Neutrophil (primary cell): Measurements from ENCODE around the gene NR3C1.

Experiments used
- H3K27ac ChIP-seq: fragments of 200-600 bp; sonication (generic); 2 replicates; pipeline ENCODE4 v1.5.1; 2016; ENCODE audit warnings: mild to moderate bottlenecking, moderate library complexity
- H3K27me3 ChIP-seq: fragments of 200-600 bp; sonication (generic); 2 replicates; pipeline ENCODE4 v1.6.0; 2016; ENCODE audit warnings: mild to moderate bottlenecking
- H3K36me3 ChIP-seq: fragments of 200-600 bp; sonication (generic); 2 replicates; pipeline ENCODE4 v1.5.1; 2017
- H3K4me1 ChIP-seq, 2 experiments: fragments of 200-600 bp in 1 of 2; sonication (generic) in 1 of 2; 1 replicate in 1 of 2; 2 replicates in 1 of 2; pipeline versions ENCODE4 v1.5.1 to v1.6.1; 2013 to 2016; ENCODE audit warnings: low read depth in 1 of 2, low read length in 1 of 2, mild to moderate bottlenecking in 1 of 2, moderate library complexity in 1 of 2; ENCODE audit not compliant: control insufficient read depth in 1 of 2, insufficient read depth in 1 of 2
- H3K4me3 ChIP-seq, 2 experiments: fragments of 200-600 bp in 1 of 2; sonication (generic) in 1 of 2; 1 replicate in 1 of 2; 2 replicates in 1 of 2; pipeline ENCODE4 v1.5.1; 2013 to 2016; ENCODE audit warnings: low read depth in 1 of 2, low read length in 1 of 2, mild to moderate bottlenecking in 1 of 2, moderate library complexity in 1 of 2
- H3K9me3 ChIP-seq: fragments of 200-600 bp; sonication (generic); 2 replicates; pipeline ENCODE4 v1.5.1; 2016
- CTCF ChIP-seq: fragments of 200-600 bp; sonication (generic); IDR thresholded peaks from 2 replicates; pipeline ENCODE4 v1.5.1; 2016; ENCODE audit warnings: antibody characterized with exemption

The NR3C1 gene

GRCh38 chr5:143343042-143343441 is 60.4 kb downstream of the NR3C1 start:
- Histone ChIP-seq H3K4me3 (no peak overlapping the region), H3K27ac (no peak overlapping the region), H3K27me3 (no peaks in the 10 kb centered on the region), H3K4me1 (peaks cover 21 to 31% of the 10 kb centered on the region in 2 experiments), H3K36me3 (peaks cover 3% of the 10 kb centered on the region), H3K9me3 (no peaks in the 10 kb centered on the region)
- TF ChIP-seq CTCF, result no peak

GRCh38 chr5:143342607-143343006 is 60.9 kb downstream of the NR3C1 start:
- H3K27me3 ChIP-seq, result no peaks in the 10 kb centered on the region
- H3K9me3 ChIP-seq, result no peaks in the 10 kb centered on the region
- no peak overlapping the region for H3K4me3 ChIP-seq
- TF ChIP-seq CTCF, result no peak
- peaks cover 18 to 27% of the 10 kb centered on the region in 2 experiments for H3K4me1 ChIP-seq
- H3K36me3 ChIP-seq, result peaks cover 3% of the 10 kb centered on the region
- no peak overlapping the region for H3K27ac ChIP-seq

- Histone ChIP-seq H3K9me3 (no peaks in the 10 kb centered on the region), H3K36me3 (peaks cover 3% of the 10 kb centered on the region), H3K4me1 (peaks cover 11 to 21% of the 10 kb centered on the region in 2 experiments), H3K27ac (no peak overlapping the region), H3K4me3 (no peak overlapping the region), H3K27me3 (no peaks in the 10 kb centered on the region)
- TF ChIP-seq CTCF, result no peak
These were observed 61.5 kb downstream of the NR3C1 start for GRCh38 chr5:143341807-143342570.

GRCh38 chr5:143340891-143341685 is 62.4 kb downstream of the NR3C1 start:
- Histone ChIP-seq H3K27me3 (no peaks in the 10 kb centered on the region), H3K27ac (no peak overlapping the region), H3K4me1 (peaks cover 2 to 12% of the 10 kb centered on the region in 2 experiments), H3K36me3 (peaks cover 3% of the 10 kb centered on the region), H3K9me3 (no peaks in the 10 kb centered on the region), H3K4me3 (no peak overlapping the region)
- TF ChIP-seq CTCF, result no peak

- Histone ChIP-seq H3K27ac (peak overlapping the region; percentile 24), H3K36me3 (peaks cover 4% of the 10 kb centered on the region), H3K9me3 (no peaks in the 10 kb centered on the region), H3K4me1 (no peaks in the 10 kb centered on the region), H3K4me3 (no peak overlapping the region), H3K27me3 (no peaks in the 10 kb centered on the region)
- TF ChIP-seq CTCF, result no peak
These were observed 64.7 kb downstream of the NR3C1 start for GRCh38 chr5:143338658-143339366.
